ENCODE measurements around the gene GALNT16. TPM values are rescaled to one million over a fixed set of nuclear protein-coding genes. Genes with fewer than 3 reads are reported as not detected.
A peak's percentile ranks its signal among the peaks of the same experiment; 100 is the strongest.

The GALNT16 gene
- total RNA-seq, 4 donors from 2014 or later: 2.1 to 4.6 (median 3.4) TPM

- Histone ChIP-seq H3K36me3 (no peaks in the 10 kb centered on the region), H3K9me3 (no peaks in the 10 kb centered on the region), H3K4me3 (no peak overlapping the region), H3K27me3 (no peaks in the 10 kb centered on the region), H3K4me1 (peaks cover 27% of the 10 kb centered on the region), H3K27ac (no peak overlapping the region)
- TF ChIP-seq POLR2A (IDR thresholded peaks at IDR 0.05): no peak
- peak in 1 of 2 donors; percentile 72 for DNase-seq (ENCODE audit: low spot score in 2 of 2)
- 72% methylated on average over 5 of the region's 5 CpGs for WGBS
Observed at GRCh38 chr14:69291396-69291795, 31.4 kb downstream of the GALNT16 start.

- no peaks in the 10 kb centered on the region for H3K27me3 ChIP-seq
- TF ChIP-seq CTCF (IDR thresholded peaks at IDR 0.05) (no peak), POLR2A (IDR thresholded peaks at IDR 0.05) (no peak), EP300 (IDR thresholded peaks at IDR 0.05) (no peak), POLR2AphosphoS5 (IDR thresholded peaks at IDR 0.05) (no peak)
- H3K4me1 ChIP-seq: peaks cover 27% of the 10 kb centered on the region
- H3K9me3 ChIP-seq: no peaks in the 10 kb centered on the region
- no peak overlapping the region for H3K4me3 ChIP-seq
- H3K27ac ChIP-seq: no peak overlapping the region
- DNase-seq (ENCODE audit: low spot score in 2 of 2): peak in 1 of 2 donors; percentile 28
- H3K36me3 ChIP-seq: no peaks in the 10 kb centered on the region
- WGBS: 73% methylated on average over 5 of the region's 5 CpGs
Observed at GRCh38 chr14:69291891-69292561, 32.1 kb downstream of the GALNT16 start.

GRCh38 chr14:69298131-69299071, 38.4 kb downstream of the GALNT16 start:
- Histone ChIP-seq H3K4me1 (no peaks in the 10 kb centered on the region), H3K9me3 (no peaks in the 10 kb centered on the region), H3K4me3 (no peak overlapping the region), H3K36me3 (no peaks in the 10 kb centered on the region), H3K27me3 (no peaks in the 10 kb centered on the region), H3K27ac (no peak overlapping the region)
- no peak for TF ChIP-seq CTCF (IDR thresholded peaks at IDR 0.05)
- TF ChIP-seq POLR2A (IDR thresholded peaks at IDR 0.05): no peak
- TF ChIP-seq POLR2AphosphoS5 (IDR thresholded peaks at IDR 0.05): no peak
- no peak for TF ChIP-seq EP300 (IDR thresholded peaks at IDR 0.05)
- 75% methylated on average over 8 of the region's 10 CpGs for WGBS
- peak in 1 of 2 donors; percentile 57 for DNase-seq (ENCODE audit: low spot score in 2 of 2)

- no peak overlapping the region for H3K27ac ChIP-seq
- WGBS: 88% methylated on average over 11 of the region's 11 CpGs
- TF ChIP-seq EP300 (IDR thresholded peaks at IDR 0.05): no peak
- TF ChIP-seq POLR2AphosphoS5 (IDR thresholded peaks at IDR 0.05): no peak
- TF ChIP-seq POLR2A (IDR thresholded peaks at IDR 0.05): no peak
- no peak for TF ChIP-seq CTCF (IDR thresholded peaks at IDR 0.05)
- H3K9me3 ChIP-seq: no peaks in the 10 kb centered on the region
- no peak overlapping the region for H3K4me3 ChIP-seq
- H3K27me3 ChIP-seq: no peaks in the 10 kb centered on the region
- no peaks in the 10 kb centered on the region for H3K36me3 ChIP-seq
- DNase-seq (ENCODE audit: low spot score in 2 of 2): peak in 1 of 2 donors; percentile 56
- H3K4me1 ChIP-seq: no peaks in the 10 kb centered on the region
Observed at GRCh38 chr14:69299286-69300035, 39.5 kb downstream of the GALNT16 start.

GRCh38 chr14:69300601-69301221, 40.8 kb downstream of the GALNT16 start:
- H3K27me3 ChIP-seq: no peaks in the 10 kb centered on the region
- no peaks in the 10 kb centered on the region for H3K36me3 ChIP-seq
- no peaks in the 10 kb centered on the region for H3K4me1 ChIP-seq
- no peak for TF ChIP-seq POLR2AphosphoS5 (IDR thresholded peaks at IDR 0.05)
- no peak for TF ChIP-seq POLR2A (IDR thresholded peaks at IDR 0.05)
- TF ChIP-seq EP300 (IDR thresholded peaks at IDR 0.05): no peak
- no peak for TF ChIP-seq CTCF (IDR thresholded peaks at IDR 0.05)
- DNase-seq (ENCODE audit: low spot score in 2 of 2): peak in 1 of 2 donors; percentile 77
- no peak overlapping the region for H3K27ac ChIP-seq
- 58% methylated on average over 4 of the region's 4 CpGs for WGBS
- no peaks in the 10 kb centered on the region for H3K9me3 ChIP-seq
- no peak overlapping the region for H3K4me3 ChIP-seq

Measured in suprapubic skin (tissue), 4 donors.